ENCODE results near the gene IER5. TPM values are rescaled to one million over a fixed set of nuclear protein-coding genes. Genes with fewer than 3 reads are reported as not detected.

IER5 gene
- total RNA-seq, 1 donor from 2014 or later, result 18.0 TPM

- Mint-ChIP-seq H3K4me1 (ENCODE audit: unreplicated experiment) (peaks cover 32% of the 10 kb centered on the region), H3K27ac (ENCODE audit: unreplicated experiment) (no peak overlapping the region), H3K9me3 (ENCODE audit: unreplicated experiment) (no peaks in the 10 kb centered on the region)
Observed at GRCh38 chr1:181128592-181129497, 40.3 kb downstream of the IER5 start.

GRCh38 chr1:181129771-181130606 lies 41.5 kb downstream of the IER5 start:
- Mint-ChIP-seq H3K9me3 (ENCODE audit: unreplicated experiment) (no peaks in the 10 kb centered on the region), H3K27me3 (ENCODE audit: unreplicated experiment) (peaks cover 10% of the 10 kb centered on the region), H3K27ac (ENCODE audit: unreplicated experiment) (no peak overlapping the region), H3K36me3 (ENCODE audit: low read depth, unreplicated experiment) (no peaks in the 10 kb centered on the region), H3K4me1 (ENCODE audit: unreplicated experiment) (peaks cover 37% of the 10 kb centered on the region), H3K4me3 (ENCODE audit: unreplicated experiment) (no peak overlapping the region)
- no peak for DNase-seq (ENCODE audit: low spot score)
- no peak for TF ChIP-seq CTCF (IDR thresholded peaks at IDR 0.05; ENCODE audit: unreplicated experiment)

More at GRCh38 chr1:181128592-181129497, 40.3 kb downstream of the IER5 start:
- peaks cover 14% of the 10 kb centered on the region for H3K27me3 Mint-ChIP-seq (ENCODE audit: unreplicated experiment)
- no peak for DNase-seq (ENCODE audit: low spot score)
- peak overlapping the region; percentile 29 for H3K4me3 Mint-ChIP-seq (ENCODE audit: unreplicated experiment)
- no peak for TF ChIP-seq CTCF (IDR thresholded peaks at IDR 0.05; ENCODE audit: unreplicated experiment)
- H3K36me3 Mint-ChIP-seq (ENCODE audit: low read depth, unreplicated experiment), result no peaks in the 10 kb centered on the region

- no peak overlapping the region for H3K4me3 Mint-ChIP-seq (ENCODE audit: unreplicated experiment)
- H3K27ac Mint-ChIP-seq (ENCODE audit: unreplicated experiment), result no peak overlapping the region
- no peak for TF ChIP-seq CTCF (IDR thresholded peaks at IDR 0.05; ENCODE audit: unreplicated experiment)
- peaks cover 1% of the 10 kb centered on the region for H3K36me3 Mint-ChIP-seq (ENCODE audit: low read depth, unreplicated experiment)
- peaks cover 10% of the 10 kb centered on the region for H3K27me3 Mint-ChIP-seq (ENCODE audit: unreplicated experiment)
- H3K9me3 Mint-ChIP-seq (ENCODE audit: unreplicated experiment), result no peaks in the 10 kb centered on the region
- no peak for DNase-seq (ENCODE audit: low spot score)
- H3K4me1 Mint-ChIP-seq (ENCODE audit: unreplicated experiment), result peaks cover 43% of the 10 kb centered on the region
Observed at GRCh38 chr1:181131255-181131941, 42.9 kb downstream of the IER5 start.

GRCh38 chr1:181133441-181133951 lies 45.0 kb downstream of the IER5 start:
- peaks cover 57% of the 10 kb centered on the region for H3K4me1 Mint-ChIP-seq (ENCODE audit: unreplicated experiment)

More at GRCh38 chr1:181133441-181133951, 45.0 kb downstream of the IER5 start:
- TF ChIP-seq CTCF (IDR thresholded peaks at IDR 0.05; ENCODE audit: unreplicated experiment), result no peak
- H3K9me3 Mint-ChIP-seq (ENCODE audit: unreplicated experiment), result no peaks in the 10 kb centered on the region
- H3K27me3 Mint-ChIP-seq (ENCODE audit: unreplicated experiment), result peaks cover 20% of the 10 kb centered on the region
- H3K27ac Mint-ChIP-seq (ENCODE audit: unreplicated experiment), result no peak overlapping the region
- peaks cover 10% of the 10 kb centered on the region for H3K36me3 Mint-ChIP-seq (ENCODE audit: low read depth, unreplicated experiment)
- no peak overlapping the region for H3K4me3 Mint-ChIP-seq (ENCODE audit: unreplicated experiment)
- DNase-seq (ENCODE audit: low spot score), result no peak
